Tibial nerve (tissue), 4 donors: ENCODE measurements around the gene CFAP299. TPM values are rescaled to one million over a fixed set of nuclear protein-coding genes. Genes with fewer than 3 reads are reported as not detected.

Experiments used
- DNase-seq, 2 donors: peaks; one replicate each; pipeline ENCODE4 v3.0.0-alpha.2; 2019; ENCODE audit warnings: low spot score in 2 of 2
- H3K27ac ChIP-seq, 4 donors: fragments of 200-600 bp; sonication (generic) in 3 of 4; one replicate each; pipeline ENCODE4 v1.5.1; 2017 to 2019; ENCODE audit warnings: mild to moderate bottlenecking in 1 of 4
- H3K27me3 ChIP-seq, 2 donors: fragments of 200-600 bp; sonication (generic) in 1 of 2; one replicate each; pipeline versions ENCODE4 v1.5.1 to v1.6.0; 2017 to 2019
- H3K36me3 ChIP-seq, 3 donors: fragments of 200-600 bp; sonication (generic); one replicate each; pipeline ENCODE4 v1.5.1; 2018 to 2019
- H3K4me1 ChIP-seq, 4 donors: fragments of 200-600 bp; sonication (generic) in 3 of 4; one replicate each; pipeline ENCODE4 v1.5.1; 2017 to 2019
- H3K4me3 ChIP-seq, 4 donors: fragments of 200-600 bp; sonication (generic) in 3 of 4; one replicate each; pipeline ENCODE4 v1.5.1; 2017 to 2019; ENCODE audit warnings: mild to moderate bottlenecking in 1 of 4, moderate library complexity in 1 of 4
- H3K9me3 ChIP-seq, 4 donors: fragments of 200-600 bp; sonication (generic) in 3 of 4; one replicate each; pipeline ENCODE4 v1.5.1; 2017 to 2019
- EP300 ChIP-seq, 2 donors: sonication (generic); formaldehyde crosslinking; IDR thresholded peaks; one replicate each; pipeline ENCODE4 v1.6.1; 2017; ENCODE audit warnings: antibody characterized with exemption in 2 of 2, mild to moderate bottlenecking in 1 of 2
- POLR2A ChIP-seq, 2 donors: fragments of 450-650 bp; IDR thresholded peaks; one replicate each; pipeline ENCODE4 v1.6.1; 2017; ENCODE audit warnings: antibody characterized with exemption in 2 of 2, mild to moderate bottlenecking in 2 of 2, moderate library complexity in 2 of 2
- WGBS, 2 donors: methylation state at CpG; one replicate each; pipeline ENCODE4 v1.1.5; 2018; 5-methylcytosine and 5-hydroxymethylcytosine counted together
- total RNA-seq, 4 donors: library from RNA; depleted of rRNA; stranded (reverse); fragments of >200 nt; gene quantifications; one replicate each; pipeline ENCODE4 v1.1.0, GENCODE V29; 2016
- TF ChIP-seq, protein P1 (sequence below), 5 experiments: fragments of 200-600 bp in 3 of 5; fragments of 450-650 bp in 2 of 5; sonication (generic) in 3 of 5; IDR thresholded peaks; one replicate each; pipeline ENCODE4 v1.5.1; 2016 to 2019; ENCODE audit warnings: antibody characterized with exemption in 5 of 5, mild to moderate bottlenecking in 3 of 5, moderate library complexity in 2 of 5

CFAP299 gene
- total RNA-seq, 4 donors from 2014 or later, result under 0.01 to 0.87 (median 0.39) TPM; not detected in 1

DNA sequence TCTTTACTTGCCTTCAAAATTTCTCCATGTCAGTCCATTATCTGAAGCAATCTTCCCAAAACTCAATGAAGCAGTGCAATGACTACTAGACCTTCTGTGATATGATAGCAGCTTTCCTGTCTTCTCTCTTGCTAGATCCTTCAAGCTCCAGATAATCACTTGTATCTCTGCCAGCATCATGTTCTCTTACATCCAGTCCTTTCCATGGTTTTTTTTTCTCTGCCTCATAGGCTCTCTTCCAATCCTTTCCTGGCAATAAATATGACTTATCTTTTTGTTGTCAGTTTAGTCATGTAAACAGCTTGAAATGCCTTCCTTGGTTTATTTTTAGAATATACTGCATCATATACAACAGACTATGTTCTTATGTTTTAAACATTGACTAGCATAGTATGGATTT lies 193.5 kb downstream of the CFAP299 start:
- DNase-seq, result no peak
- Histone ChIP-seq H3K4me3 (no peak overlapping the region), H3K9me3 (no peaks in the 10 kb centered on the region), H3K27me3 (no peaks in the 10 kb centered on the region), H3K36me3 (no peaks in the 10 kb centered on the region), H3K27ac (no peak overlapping the region), H3K4me1 (no peaks in the 10 kb centered on the region)
- TF ChIP-seq, protein P1, sequence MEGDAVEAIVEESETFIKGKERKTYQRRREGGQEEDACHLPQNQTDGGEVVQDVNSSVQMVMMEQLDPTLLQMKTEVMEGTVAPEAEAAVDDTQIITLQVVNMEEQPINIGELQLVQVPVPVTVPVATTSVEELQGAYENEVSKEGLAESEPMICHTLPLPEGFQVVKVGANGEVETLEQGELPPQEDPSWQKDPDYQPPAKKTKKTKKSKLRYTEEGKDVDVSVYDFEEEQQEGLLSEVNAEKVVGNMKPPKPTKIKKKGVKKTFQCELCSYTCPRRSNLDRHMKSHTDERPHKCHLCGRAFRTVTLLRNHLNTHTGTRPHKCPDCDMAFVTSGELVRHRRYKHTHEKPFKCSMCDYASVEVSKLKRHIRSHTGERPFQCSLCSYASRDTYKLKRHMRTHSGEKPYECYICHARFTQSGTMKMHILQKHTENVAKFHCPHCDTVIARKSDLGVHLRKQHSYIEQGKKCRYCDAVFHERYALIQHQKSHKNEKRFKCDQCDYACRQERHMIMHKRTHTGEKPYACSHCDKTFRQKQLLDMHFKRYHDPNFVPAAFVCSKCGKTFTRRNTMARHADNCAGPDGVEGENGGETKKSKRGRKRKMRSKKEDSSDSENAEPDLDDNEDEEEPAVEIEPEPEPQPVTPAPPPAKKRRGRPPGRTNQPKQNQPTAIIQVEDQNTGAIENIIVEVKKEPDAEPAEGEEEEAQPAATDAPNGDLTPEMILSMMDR (IDR thresholded peaks at IDR 0.05), result no peak
- TF ChIP-seq EP300 (IDR thresholded peaks at IDR 0.05) (no peak), POLR2A (IDR thresholded peaks at IDR 0.05) (no peak)

DNA sequence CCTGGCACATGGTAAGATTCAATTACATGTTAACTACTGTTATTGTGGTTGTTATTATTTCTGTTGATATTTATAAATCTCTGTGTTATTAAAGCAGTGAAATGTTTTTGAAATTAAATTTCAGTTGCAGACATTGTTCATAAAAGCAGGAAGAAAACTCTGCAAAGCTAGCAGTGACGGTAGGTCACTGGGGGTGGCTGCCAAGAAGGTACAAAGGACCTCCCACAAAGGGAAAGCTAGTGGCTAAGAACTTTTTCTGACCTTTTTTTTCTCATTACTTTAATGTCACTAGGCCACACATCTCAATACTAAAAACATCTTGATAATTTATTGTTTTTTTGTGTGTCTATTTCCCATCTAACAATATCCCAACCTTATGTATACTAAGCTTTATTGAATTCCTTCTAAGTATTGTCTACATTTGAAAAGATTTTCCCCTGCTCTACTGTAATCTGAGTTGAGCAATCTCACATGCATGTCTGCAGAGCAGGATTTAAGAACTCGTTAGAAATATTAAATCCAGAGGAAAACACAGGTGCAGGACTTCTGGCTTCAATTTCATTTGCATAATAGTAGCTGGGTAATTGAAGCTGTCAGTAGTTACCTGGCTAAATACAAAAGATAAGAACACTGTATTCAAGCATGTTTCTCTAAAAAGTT lies 197.3 kb downstream of the CFAP299 start:
- Histone ChIP-seq H3K27ac (no peak overlapping the region), H3K4me3 (no peak overlapping the region), H3K9me3 (no peaks in the 10 kb centered on the region), H3K4me1 (no peaks in the 10 kb centered on the region), H3K36me3 (no peaks in the 10 kb centered on the region), H3K27me3 (no peaks in the 10 kb centered on the region)
- DNase-seq, result no peak
- 18 to 28% methylated on average over 2 of the region's 2 CpGs for WGBS, 2 donors
- TF ChIP-seq EP300 (IDR thresholded peaks at IDR 0.05) (no peak), POLR2A (IDR thresholded peaks at IDR 0.05) (no peak)
- TF ChIP-seq, protein P1 (IDR thresholded peaks at IDR 0.05), result no peak

DNA sequence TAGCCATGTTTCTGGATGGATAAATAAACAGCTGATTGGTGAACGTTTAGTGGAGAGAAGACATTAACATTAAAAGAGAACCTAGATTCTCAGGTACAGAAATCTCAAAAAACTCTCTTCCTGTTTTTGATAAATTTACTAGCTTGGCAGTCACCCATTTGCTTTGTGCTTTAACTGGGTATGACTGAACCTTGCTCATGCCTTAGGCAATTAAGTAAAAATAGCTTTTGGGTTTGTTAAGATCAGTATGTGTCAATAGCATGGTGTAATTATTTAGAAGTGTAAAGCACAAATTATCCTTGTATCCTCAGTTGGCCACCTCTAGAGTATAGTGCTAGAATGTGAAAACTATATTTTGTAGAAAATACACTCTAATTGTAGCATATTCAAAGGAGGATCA lies 200.0 kb downstream of the CFAP299 start:
- 52 to 76% methylated on average over 1 of the region's 1 CpG for WGBS, 2 donors
- no peaks in the 10 kb centered on the region for H3K27me3 ChIP-seq
- DNase-seq, result no peak
- H3K4me3 ChIP-seq, result no peak overlapping the region
- no peaks in the 10 kb centered on the region for H3K36me3 ChIP-seq
- no peaks in the 10 kb centered on the region for H3K9me3 ChIP-seq
- no peak overlapping the region for H3K27ac ChIP-seq
- no peaks in the 10 kb centered on the region for H3K4me1 ChIP-seq
- TF ChIP-seq, protein P1 (IDR thresholded peaks at IDR 0.05), result no peak
- TF ChIP-seq EP300 (IDR thresholded peaks at IDR 0.05) (no peak), POLR2A (IDR thresholded peaks at IDR 0.05) (no peak)

DNA sequence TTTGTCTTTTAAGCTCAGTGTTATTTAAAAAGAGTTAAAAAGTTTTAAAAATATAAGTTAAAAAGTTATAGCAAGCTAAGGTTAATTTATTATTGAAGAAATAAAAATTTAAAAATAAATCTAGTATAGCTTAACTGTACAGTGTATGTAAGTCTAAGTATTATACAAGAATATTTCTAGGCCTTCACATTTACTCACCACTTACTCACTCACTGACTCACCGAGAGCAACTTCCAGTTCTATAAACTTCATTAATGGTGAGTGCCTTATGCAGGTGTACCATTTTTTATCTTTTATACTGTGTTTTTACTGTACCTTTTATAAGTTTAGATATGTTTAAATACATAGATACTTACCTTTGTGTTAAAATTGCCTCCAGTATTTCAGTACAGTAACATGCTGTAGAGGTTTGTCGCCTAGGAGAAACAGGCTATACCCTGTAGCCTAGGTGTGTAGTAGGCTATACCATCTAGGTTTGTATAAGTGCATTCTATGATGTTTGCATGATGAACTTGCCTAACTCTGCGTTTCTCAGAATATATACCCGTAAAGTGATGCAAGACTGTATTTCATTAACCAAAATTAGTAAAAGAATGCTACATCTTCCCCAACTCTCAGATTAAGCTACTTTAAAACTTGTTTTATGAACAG lies 202.9 kb downstream of the CFAP299 start:
- no peak for TF ChIP-seq POLR2A (IDR thresholded peaks at IDR 0.05)
- TF ChIP-seq EP300 (IDR thresholded peaks at IDR 0.05), result no peak
- Histone ChIP-seq H3K9me3 (no peaks in the 10 kb centered on the region), H3K36me3 (no peaks in the 10 kb centered on the region), H3K27ac (no peak overlapping the region), H3K27me3 (no peaks in the 10 kb centered on the region), H3K4me1 (no peaks in the 10 kb centered on the region), H3K4me3 (no peak overlapping the region)
- DNase-seq, result no peak
- 92 to 93% methylated on average over 4 of the region's 4 CpGs for WGBS, 2 donors

DNA sequence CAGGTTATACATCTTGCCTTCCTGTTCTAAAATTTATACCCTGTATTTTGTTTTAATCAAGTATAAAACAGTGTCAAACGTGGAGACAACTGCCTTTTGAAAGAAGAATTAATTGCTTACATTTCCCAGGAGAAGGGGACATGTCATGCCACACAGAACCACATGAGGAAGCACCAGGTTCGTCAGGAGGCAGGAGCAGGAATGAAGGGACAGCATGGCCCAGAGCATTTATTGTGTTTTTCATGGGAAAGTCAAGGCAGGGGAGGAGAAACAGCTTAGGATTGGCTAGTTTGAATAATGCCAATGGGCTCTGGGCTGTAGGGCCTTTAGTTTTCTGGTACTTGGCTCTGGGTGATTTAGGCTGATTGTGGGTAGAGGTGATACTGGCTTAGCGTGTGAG lies 203.7 kb downstream of the CFAP299 start:
- WGBS, 2 donors, result 59 to 66% methylated on average over 3 of the region's 3 CpGs
- no peak overlapping the region for H3K4me3 ChIP-seq
- TF ChIP-seq EP300 (IDR thresholded peaks at IDR 0.05) (no peak), POLR2A (IDR thresholded peaks at IDR 0.05) (no peak)
- TF ChIP-seq, protein P1 (IDR thresholded peaks at IDR 0.05), result no peak

More for the DNA sequence above, 203.7 kb downstream of the CFAP299 start:
- H3K27me3 ChIP-seq, result no peaks in the 10 kb centered on the region
- DNase-seq, result no peak
- H3K4me1 ChIP-seq, result no peaks in the 10 kb centered on the region
- no peaks in the 10 kb centered on the region for H3K9me3 ChIP-seq
- H3K36me3 ChIP-seq, result no peaks in the 10 kb centered on the region
- H3K27ac ChIP-seq, result no peak overlapping the region
